HG02759 (cell line): ENCODE data around the gene KIF24.
"Not testable (repeated sequence)": the region's sequence is repeated elsewhere in the genome, so short reads cannot be mapped to it uniquely, and the experiment has no call there.

ENCODE experiments used
- ATAC-seq: cut with Tn5 transposase; IDR thresholded peaks from one replicate; pipeline ENCODE4 v1.9.1; 2021; ENCODE audit warnings: mild to moderate bottlenecking, moderate library complexity; ENCODE audit not compliant: unreplicated experiment

The KIF24 gene

GRCh38 chr9:34363619-34364351 is 34.7 kb upstream of the KIF24 start:
- no peak for ATAC-seq

GRCh38 chr9:34362614-34363214 is 33.6 kb upstream of the KIF24 start:
- no peak for ATAC-seq

- not testable (repeated sequence) for ATAC-seq
Measured at GRCh38 chr9:34352957-34353356, 23.9 kb upstream of the KIF24 start.

GRCh38 chr9:34352122-34352652 is 23.1 kb upstream of the KIF24 start:
- ATAC-seq: not testable (repeated sequence)

- no peak for ATAC-seq
Measured at GRCh38 chr9:34349324-34349723, 20.3 kb upstream of the KIF24 start.

GRCh38 chr9:34347800-34348158 is 18.7 kb upstream of the KIF24 start:
- no peak for ATAC-seq

GRCh38 chr9:34346873-34347799 is 18.1 kb upstream of the KIF24 start:
- ATAC-seq: no peak

- ATAC-seq: no peak
Measured at GRCh38 chr9:34343605-34344004, 14.5 kb upstream of the KIF24 start.

- no peak for ATAC-seq
Measured at GRCh38 chr9:34343090-34343489, 14.0 kb upstream of the KIF24 start.

- no peak for ATAC-seq
Measured at GRCh38 chr9:34341659-34342295, 12.7 kb upstream of the KIF24 start.

- ATAC-seq: no peak
Measured at GRCh38 chr9:34338665-34339385, 9.8 kb upstream of the KIF24 start.

GRCh38 chr9:34338079-34338478 is 9.0 kb upstream of the KIF24 start:
- ATAC-seq: not testable (repeated sequence)

- no peak for ATAC-seq
Measured at GRCh38 chr9:34337403-34337802, 8.3 kb upstream of the KIF24 start.

- no peak for ATAC-seq
Measured at GRCh38 chr9:34335376-34335775, 6.3 kb upstream of the KIF24 start.

- ATAC-seq: no peak
Measured at GRCh38 chr9:34334916-34335315, 5.8 kb upstream of the KIF24 start.

GRCh38 chr9:34334337-34334824 is 5.3 kb upstream of the KIF24 start:
- ATAC-seq: no peak

- ATAC-seq: no peak
Measured at GRCh38 chr9:34333836-34334235, 4.8 kb upstream of the KIF24 start.

- ATAC-seq: no peak
Measured at GRCh38 chr9:34332076-34332964, 3.3 kb upstream of the KIF24 start.

GRCh38 chr9:34331196-34331595 is 2.1 kb upstream of the KIF24 start:
- ATAC-seq: no peak
